ENCODE results near the gene C16orf74. TPM values are rescaled to one million over a fixed set of nuclear protein-coding genes. Genes with fewer than 3 reads are reported as not detected.

C16orf74 gene
- total RNA-seq, 1 donor from 2014 or later, result 4.7 TPM

- DNase-seq (ENCODE audit: low read depth), result no peak
- Histone ChIP-seq H3K27ac (ENCODE audit: low read depth, low read length) (no peak overlapping the region), H3K9me3 (ENCODE audit: insufficient read depth, low read depth, low read length) (no peaks in the 10 kb centered on the region), H3K4me1 (ENCODE audit: insufficient read depth, low read length) (peaks cover 7% of the 10 kb centered on the region), H3K79me2 (ENCODE audit: insufficient read depth, low read length) (no peaks in the 10 kb centered on the region), H4K20me1 (ENCODE audit: insufficient read depth, low read length) (no peaks in the 10 kb centered on the region), H3K4me3 (ENCODE audit: insufficient read depth, low read depth, low read length) (no peak overlapping the region), H3K36me3 (ENCODE audit: insufficient read depth, low read length) (no peaks in the 10 kb centered on the region), H3K4me2 (ENCODE audit: low read length) (no peak overlapping the region), H3K27me3 (ENCODE audit: insufficient read depth, low read length) (peaks cover 5% of the 10 kb centered on the region), H3K9ac (ENCODE audit: low read length) (no peak overlapping the region), H2AFZ (ENCODE audit: low read depth, low read length) (no peak overlapping the region)
- Mint-ChIP-seq H3K4me1 (ENCODE audit: low read depth, unreplicated experiment) (peaks cover 8% of the 10 kb centered on the region), H3K36me3 (ENCODE audit: low read depth, unreplicated experiment) (peaks cover 3% of the 10 kb centered on the region), H3K27me3 (ENCODE audit: low read depth, unreplicated experiment) (peaks cover 30% of the 10 kb centered on the region), H3K27ac (ENCODE audit: unreplicated experiment) (no peak overlapping the region), H3K4me3 (ENCODE audit: unreplicated experiment) (no peak overlapping the region), H3K9me3 (ENCODE audit: unreplicated experiment) (no peaks in the 10 kb centered on the region)
- no peak for FAIRE-seq
- no peak for TF ChIP-seq CTCF (IDR thresholded peaks at IDR 0.05; ENCODE audit: insufficient read depth, low read depth, low read length)
These were observed 11.0 kb upstream of the C16orf74 start for GRCh38 chr16:85761861-85762260.

GRCh38 chr16:85759631-85760419, 8.9 kb upstream of the C16orf74 start:
- H2AFZ ChIP-seq (ENCODE audit: low read depth, low read length), result no peak overlapping the region
- no peaks in the 10 kb centered on the region for H3K79me2 ChIP-seq (ENCODE audit: insufficient read depth, low read length)
- TF ChIP-seq EZH2 (IDR thresholded peaks at IDR 0.05; ENCODE audit: insufficient read depth, low read length) (no peak), CTCF (IDR thresholded peaks at IDR 0.05; ENCODE audit: insufficient read depth, low read depth, low read length) (no peak)
- H3K9me3 Mint-ChIP-seq (ENCODE audit: unreplicated experiment), result no peaks in the 10 kb centered on the region
- H3K36me3 Mint-ChIP-seq (ENCODE audit: low read depth, unreplicated experiment), result peaks cover 3% of the 10 kb centered on the region
- H3K4me2 ChIP-seq (ENCODE audit: low read length), result no peak overlapping the region
- no peak overlapping the region for H3K4me3 Mint-ChIP-seq (ENCODE audit: unreplicated experiment)
- H3K27ac Mint-ChIP-seq (ENCODE audit: unreplicated experiment), result no peak overlapping the region
- H3K4me1 Mint-ChIP-seq (ENCODE audit: low read depth, unreplicated experiment), result peaks cover 11% of the 10 kb centered on the region
- H3K4me3 ChIP-seq (ENCODE audit: insufficient read depth, low read depth, low read length), result no peak overlapping the region
- no peak for DNase-seq (ENCODE audit: low read depth)
- H4K20me1 ChIP-seq (ENCODE audit: insufficient read depth, low read length), result no peaks in the 10 kb centered on the region
- H3K9me3 ChIP-seq (ENCODE audit: insufficient read depth, low read depth, low read length), result no peaks in the 10 kb centered on the region
- no peak overlapping the region for H3K9ac ChIP-seq (ENCODE audit: low read length)
- FAIRE-seq, result no peak
- peaks cover 5% of the 10 kb centered on the region for H3K27me3 ChIP-seq (ENCODE audit: insufficient read depth, low read length)
- peaks cover 7% of the 10 kb centered on the region for H3K4me1 ChIP-seq (ENCODE audit: insufficient read depth, low read length)
- H3K27me3 Mint-ChIP-seq (ENCODE audit: low read depth, unreplicated experiment), result peaks cover 32% of the 10 kb centered on the region
- H3K36me3 ChIP-seq (ENCODE audit: insufficient read depth, low read length), result no peaks in the 10 kb centered on the region
- no peak overlapping the region for H3K27ac ChIP-seq (ENCODE audit: low read depth, low read length)

- Mint-ChIP-seq H3K27me3 (ENCODE audit: low read depth, unreplicated experiment) (peaks cover 36% of the 10 kb centered on the region), H3K36me3 (ENCODE audit: low read depth, unreplicated experiment) (peaks cover 3% of the 10 kb centered on the region), H3K4me1 (ENCODE audit: low read depth, unreplicated experiment) (peaks cover 11% of the 10 kb centered on the region), H3K27ac (ENCODE audit: unreplicated experiment) (no peak overlapping the region), H3K4me3 (ENCODE audit: unreplicated experiment) (no peak overlapping the region), H3K9me3 (ENCODE audit: unreplicated experiment) (no peaks in the 10 kb centered on the region)
- Histone ChIP-seq H4K20me1 (ENCODE audit: insufficient read depth, low read length) (no peaks in the 10 kb centered on the region), H3K79me2 (ENCODE audit: insufficient read depth, low read length) (no peaks in the 10 kb centered on the region), H3K9ac (ENCODE audit: low read length) (no peak overlapping the region), H3K4me3 (ENCODE audit: insufficient read depth, low read depth, low read length) (no peak overlapping the region), H3K4me1 (ENCODE audit: insufficient read depth, low read length) (peaks cover 7% of the 10 kb centered on the region), H3K36me3 (ENCODE audit: insufficient read depth, low read length) (no peaks in the 10 kb centered on the region), H3K27ac (ENCODE audit: low read depth, low read length) (no peak overlapping the region), H3K27me3 (ENCODE audit: insufficient read depth, low read length) (peaks cover 5% of the 10 kb centered on the region), H3K4me2 (ENCODE audit: low read length) (no peak overlapping the region), H3K9me3 (ENCODE audit: insufficient read depth, low read depth, low read length) (no peaks in the 10 kb centered on the region), H2AFZ (ENCODE audit: low read depth, low read length) (no peak overlapping the region)
- no peak for FAIRE-seq
- TF ChIP-seq EZH2 (IDR thresholded peaks at IDR 0.05; ENCODE audit: insufficient read depth, low read length) (no peak), CTCF (IDR thresholded peaks at IDR 0.05; ENCODE audit: insufficient read depth, low read depth, low read length) (no peak)
- DNase-seq (ENCODE audit: low read depth), result no peak
These were observed 8.2 kb upstream of the C16orf74 start for GRCh38 chr16:85759136-85759535.
